NCI-H187 (cell line): ENCODE measurements around the gene UVRAG.

Experiments used
- DNase-seq, 2 experiments: peaks; one replicate each; lab custom pipeline; 2025; lab: John Stamatoyannopoulos, UW

The UVRAG gene

GRCh38 chr11:75809991-75810390 is 5.0 kb upstream of the UVRAG start:
- no peak for DNase-seq

- DNase-seq, result no peak
Observed at GRCh38 chr11:75810637-75811390, 4.2 kb upstream of the UVRAG start.

GRCh38 chr11:75811485-75811884 is 3.5 kb upstream of the UVRAG start:
- no peak for DNase-seq

- no peak for DNase-seq
Observed at GRCh38 chr11:75812542-75813040, 2.4 kb upstream of the UVRAG start.

GRCh38 chr11:75813124-75813523 is 1.9 kb upstream of the UVRAG start:
- no peak for DNase-seq

- DNase-seq, result no peak
Observed at GRCh38 chr11:75813622-75814039, 1.4 kb upstream of the UVRAG start.

GRCh38 chr11:75814363-75814676 is 690 bp upstream of the UVRAG start:
- DNase-seq, result no peak

- no peak for DNase-seq
Observed at GRCh38 chr11:75815345-75816168, 547 bp downstream of the UVRAG start.

- DNase-seq, result no peak
Observed at GRCh38 chr11:75816561-75817239, 1.7 kb downstream of the UVRAG start.

GRCh38 chr11:75820645-75821044 is 5.6 kb downstream of the UVRAG start:
- DNase-seq, result no peak

- DNase-seq, result no peak
Observed at GRCh38 chr11:75821202-75821601, 6.2 kb downstream of the UVRAG start.

GRCh38 chr11:75822541-75822940 is 7.5 kb downstream of the UVRAG start:
- no peak for DNase-seq

GRCh38 chr11:75823415-75823814 is 8.4 kb downstream of the UVRAG start:
- DNase-seq, result no peak

- DNase-seq, result no peak
Observed at GRCh38 chr11:75823946-75824345, 8.9 kb downstream of the UVRAG start.

- DNase-seq, result no peak
Observed at GRCh38 chr11:75826461-75827230, 11.6 kb downstream of the UVRAG start.

- DNase-seq, result no peak
Observed at GRCh38 chr11:75827562-75827961, 12.6 kb downstream of the UVRAG start.

GRCh38 chr11:75831915-75832502 is 17.0 kb downstream of the UVRAG start:
- no peak for DNase-seq

- DNase-seq, result no peak
Observed at GRCh38 chr11:75834728-75835127, 19.7 kb downstream of the UVRAG start.

- DNase-seq, result no peak
Observed at GRCh38 chr11:75836417-75836816, 21.4 kb downstream of the UVRAG start.

GRCh38 chr11:75839851-75840250 is 24.8 kb downstream of the UVRAG start:
- DNase-seq, result no peak

- no peak for DNase-seq
Observed at GRCh38 chr11:75840522-75840921, 25.5 kb downstream of the UVRAG start.

GRCh38 chr11:75841739-75842138 is 26.7 kb downstream of the UVRAG start:
- DNase-seq, result no peak
